Ramos (cell line): Measurements from ENCODE around the gene SKA1.

Experiments
- in situ Hi-C: fragments of 300-500 bp; cut with MboI; formaldehyde crosslinking; loops from one replicate; pipeline ENCODE4 v1.14.3; 2022; ENCODE audit warnings: low sequenced_read_pairs; ENCODE audit not compliant: unreplicated experiment

SKA1 gene

GRCh38 chr18:50374753-50375391 is at the start of gene SKA1:
Gene SKA1 (plus strand): TSS chr18:50375046. CDS start chr18:50375831, 785 bp downstream.
- in situ Hi-C loops, result no loop called here

DNA sequence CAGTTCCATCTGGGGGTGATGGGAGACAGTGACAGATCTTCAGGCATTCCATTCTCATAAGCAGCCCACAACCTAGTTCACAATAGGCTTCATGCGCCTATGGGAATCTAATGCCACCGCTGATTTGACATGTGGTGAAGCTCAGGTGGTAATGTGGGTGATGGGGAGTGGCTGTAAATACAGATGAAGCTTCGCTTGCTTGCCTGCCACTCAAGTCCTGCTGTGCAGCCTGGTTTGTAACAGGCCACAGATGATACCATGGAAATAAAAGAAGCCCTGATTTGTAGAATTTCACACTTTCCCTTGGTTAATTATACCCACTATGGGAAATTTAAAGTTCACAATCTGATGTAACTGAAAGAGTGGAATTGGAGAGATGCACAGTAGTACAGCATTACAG is 46.9 kb upstream of the SKA1 start:
- in situ Hi-C loops, result no loop called here

DNA sequence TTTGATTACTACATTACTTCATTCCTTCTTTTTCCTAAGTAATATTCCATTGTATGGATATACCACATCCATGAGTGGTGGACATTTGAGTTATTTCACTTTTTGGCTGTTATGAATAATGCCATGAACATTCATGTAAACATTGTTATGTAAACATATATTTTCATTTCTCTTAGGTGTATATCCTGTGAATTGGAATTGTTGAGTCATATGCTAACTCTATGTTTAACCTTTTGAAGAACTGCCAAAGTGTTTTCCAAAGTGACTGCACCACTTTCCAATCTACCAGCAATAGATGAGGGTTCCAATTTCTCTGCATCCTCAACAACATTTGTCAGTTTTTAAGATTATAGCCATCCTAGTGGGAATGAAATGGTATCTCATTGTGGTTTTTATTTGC is 44.7 kb upstream of the SKA1 start:
- in situ Hi-C loops, result no loop called here

GRCh38 chr18:50331691-50332090 is 43.2 kb upstream of the SKA1 start:
- in situ Hi-C loops, result no loop called here

- in situ Hi-C loops, result no loop called here
Observed at GRCh38 chr18:50334546-50335152, 40.2 kb upstream of the SKA1 start.

- in situ Hi-C loops, result no loop called here
Observed at GRCh38 chr18:50338122-50338521, 36.7 kb upstream of the SKA1 start.

- in situ Hi-C loops, result no loop called here
Observed at GRCh38 chr18:50338715-50339114, 36.1 kb upstream of the SKA1 start.

DNA sequence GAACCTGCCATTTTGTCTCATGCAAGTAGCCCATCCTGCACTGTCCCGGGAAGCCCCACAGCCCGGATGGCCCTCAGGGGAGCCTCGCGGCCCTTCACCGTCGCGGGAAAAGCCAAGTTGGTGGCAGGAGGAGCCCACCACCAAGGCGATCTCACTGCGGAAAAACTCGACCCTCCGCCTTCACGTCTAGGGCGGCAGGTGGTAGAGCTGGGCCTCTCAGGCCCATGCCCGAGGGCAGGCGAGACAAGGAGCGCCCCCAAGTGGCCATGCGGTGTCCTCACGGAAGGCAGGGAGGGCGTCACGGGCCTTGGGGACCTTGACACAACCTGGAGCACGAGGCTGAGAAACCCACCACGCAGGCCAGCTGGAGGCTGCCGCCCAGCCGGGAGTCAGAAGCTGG is 34.8 kb upstream of the SKA1 start:
- in situ Hi-C loops, result no loop called here

GRCh38 chr18:50341443-50341842 is 33.4 kb upstream of the SKA1 start:
- in situ Hi-C loops, result no loop called here

- in situ Hi-C loops, result loop anchor here (10.0 kb wide), 1 partner anchor 336 kb away; no protein-coding TSS in a partner anchor
Observed at GRCh38 chr18:50350699-50351098, 24.1 kb upstream of the SKA1 start.

- in situ Hi-C loops, result loop anchor here (5.0 to 10.0 kb wide), 2 partner anchors 139 to 341 kb away; no protein-coding TSS in a partner anchor
Observed at GRCh38 chr18:50356036-50356945, 18.6 kb upstream of the SKA1 start.

- in situ Hi-C loops, result loop anchor here (5.0 to 10.0 kb wide), 2 partner anchors 142 to 344 kb away; no protein-coding TSS in a partner anchor
Observed at GRCh38 chr18:50358844-50359243, 16.0 kb upstream of the SKA1 start.

DNA sequence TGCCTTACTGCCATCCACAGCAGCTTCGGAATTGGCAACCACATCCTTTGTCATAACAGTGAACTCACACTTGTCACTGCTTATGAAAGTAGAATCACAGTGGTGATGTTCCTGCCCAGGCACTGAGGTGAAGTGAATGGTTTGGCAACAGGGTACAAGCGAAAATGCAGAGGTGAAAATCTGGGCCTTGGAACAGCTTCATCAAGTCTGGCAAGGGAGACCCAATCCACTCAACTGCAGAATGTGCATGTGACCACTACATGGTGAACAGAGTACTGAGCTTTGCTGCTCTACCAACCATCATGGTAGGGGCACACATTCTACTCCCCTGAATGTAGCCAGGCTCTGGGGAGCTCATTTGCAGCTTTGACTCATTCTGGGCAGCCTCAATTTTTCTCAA is 15.0 kb upstream of the SKA1 start:
- in situ Hi-C loops, result loop anchor here (5.0 to 10.0 kb wide), 2 partner anchors 143 to 345 kb away; no protein-coding TSS in a partner anchor

DNA sequence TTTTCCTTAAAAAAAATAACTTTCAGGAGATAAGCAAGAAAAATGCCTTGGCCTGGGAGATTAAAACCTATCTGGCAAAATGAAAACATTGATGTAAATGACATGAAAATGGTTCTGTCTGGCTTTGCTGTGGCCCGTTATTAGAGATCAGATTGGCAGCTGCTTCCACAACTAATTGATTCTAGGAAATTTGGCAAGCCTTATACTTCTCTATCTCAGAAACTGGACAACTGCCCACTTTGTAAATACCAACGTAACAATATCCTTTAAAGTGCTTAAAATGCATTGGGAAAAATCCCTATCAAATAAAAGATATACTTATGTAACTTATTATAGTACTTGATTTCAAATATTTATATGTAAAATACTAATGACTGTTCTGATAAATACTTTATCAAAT is 14.2 kb upstream of the SKA1 start:
- in situ Hi-C loops, result no loop called here

- in situ Hi-C loops, result no loop called here
Observed at GRCh38 chr18:50369672-50370071, 5.2 kb upstream of the SKA1 start.

DNA sequence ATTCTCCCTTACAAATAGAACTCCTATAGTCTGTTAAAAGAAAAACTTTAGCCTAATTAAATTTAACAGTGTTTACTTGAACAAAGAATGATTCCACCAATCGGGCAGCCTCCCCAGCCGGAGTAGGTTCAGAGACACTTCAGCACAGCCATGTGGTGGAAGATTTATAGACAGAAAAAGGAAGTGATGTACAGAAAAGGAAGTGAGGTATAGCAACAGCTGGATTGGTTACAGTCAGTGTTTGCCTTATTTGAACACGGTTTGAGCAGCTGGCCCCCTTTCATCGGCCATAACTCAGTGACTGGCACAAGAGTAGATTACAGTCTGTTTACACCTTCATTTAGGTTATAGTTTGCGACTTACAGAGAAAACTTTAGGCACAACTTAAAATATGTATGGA is 2.1 kb upstream of the SKA1 start:
- in situ Hi-C loops, result no loop called here

- in situ Hi-C loops, result no loop called here
Observed at GRCh38 chr18:50373561-50374219, 1.2 kb upstream of the SKA1 start.

DNA sequence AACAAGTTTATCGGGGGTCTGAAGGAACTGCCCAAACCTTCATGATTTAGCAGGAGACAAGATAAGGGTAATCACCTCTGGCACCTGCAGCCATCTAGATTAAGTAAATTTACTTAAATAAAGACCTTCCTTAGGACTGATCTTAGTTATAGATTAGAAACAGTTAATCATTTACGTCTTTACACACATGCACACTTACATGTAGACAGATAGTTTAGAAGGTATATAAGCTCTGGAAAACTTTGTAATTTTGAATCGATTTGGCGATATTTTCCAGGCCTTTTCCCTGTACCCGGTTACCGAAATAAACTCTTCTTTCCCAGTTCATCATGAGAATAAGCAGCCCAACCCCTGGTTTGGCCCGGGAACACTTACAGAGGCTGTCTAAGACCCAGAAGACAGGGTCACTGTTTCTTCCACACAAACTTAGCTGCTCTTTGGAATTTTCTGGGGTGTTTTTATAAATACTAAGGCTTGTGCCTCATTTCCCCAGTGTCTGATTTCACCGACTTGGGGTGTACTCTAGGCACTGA is 560 bp upstream of the SKA1 start:
- in situ Hi-C loops, result no loop called here

GRCh38 chr18:50377061-50377798 is 2.4 kb downstream of the SKA1 start:
- in situ Hi-C loops, result no loop called here
